IMR-90 (cell line): ENCODE data around the gene ADGRD1.

Experiments
- CEBPB ChIP-seq: IDR thresholded peaks from 2 replicates; pipeline ENCODE4 v1.6.1; 2012; ENCODE audit warnings: low read depth, low read length, improper control_type of control experiment
- CTCF ChIP-seq: conservative IDR thresholded peaks from 2 replicates; pipeline ENCODE4 v1.5.1; 2012; ENCODE audit warnings: mild to moderate bottlenecking, low read depth, low read length, improper control_type of control experiment
- FOS ChIP-seq: fragments of 150-350 bp; IDR thresholded peaks from 2 replicates; pipeline ENCODE4 v1.6.1; 2016; ENCODE audit warnings: low read depth, low read length
- POLR2A ChIP-seq: IDR thresholded peaks from 2 replicates; pipeline ENCODE4 v1.6.1; 2012; ENCODE audit warnings: mild to moderate bottlenecking, low read depth, low read length
- RAD21 ChIP-seq: IDR thresholded peaks from 2 replicates; pipeline ENCODE4 v1.6.1; 2012; ENCODE audit warnings: low read length, improper control_type of control experiment
- SMC3 ChIP-seq: fragments of 150-350 bp; IDR thresholded peaks from 2 replicates; pipeline ENCODE4 v1.6.1; 2016; ENCODE audit warnings: low read depth, mild to moderate bottlenecking, antibody characterized with exemption, low read length, moderate library complexity
- USF2 ChIP-seq: fragments of 150-350 bp; IDR thresholded peaks from 2 replicates; pipeline ENCODE4 v1.6.1; 2017; ENCODE audit warnings: mild to moderate bottlenecking, antibody characterized with exemption, low read length, low read depth

- TF ChIP-seq RAD21 = no peak
- no peak for TF ChIP-seq USF2
- TF ChIP-seq POLR2A = no peak
- no peak for TF ChIP-seq CTCF
- TF ChIP-seq CEBPB = no peak
- no peak for TF ChIP-seq FOS
- no peak for TF ChIP-seq SMC3
Observed at GRCh38 chr12:130960787-130961186, 7.1 kb downstream of the ADGRD1 start.
